Activated CD4-positive, alpha-beta T cell treated with anti-CD3 and anti-CD28 coated beads for 36 hours (primary cell): Measurements from ENCODE around the gene SGPP1. TPM values are rescaled to one million over a fixed set of nuclear protein-coding genes. Genes with fewer than 3 reads are reported as not detected.
A peak's percentile ranks its signal among the peaks of the same experiment; 100 is the strongest.
"Not testable (repeated sequence)": the region's sequence is repeated elsewhere in the genome, so short reads cannot be mapped to it uniquely, and the experiment has no call there.

Experiments used
- ATAC-seq: fragments of 200-7000 bp; cut with Tn5 transposase; one replicate; pipeline ENCODE4 v1.10.0; 2021; ENCODE audit warnings: mild to moderate bottlenecking, moderate library complexity
- CTCF ChIA-PET: fragments of 350-600 bp; sonication (Branson Sonifier 250); formaldehyde crosslinking; loops from one replicate; lab custom pipeline; 2021; ENCODE audit warnings: antibody characterized with exemption; lab: Charles Lee
- POLR2A ChIA-PET: fragments of 350-600 bp; sonication (Branson Sonifier 250); formaldehyde crosslinking; loops from one replicate; lab custom pipeline; 2021; ENCODE audit warnings: antibody characterized with exemption, inconsistent platforms; lab: Charles Lee
- DNase-seq: peaks from one replicate; pipeline ENCODE4 v3.0.0-alpha.2; 2020
- H3K27ac Mint-ChIP-seq: one replicate; pipeline ENCODE4 v1.8.0; 2021; ENCODE audit warnings: mixed read lengths
- H3K27me3 Mint-ChIP-seq: one replicate; pipeline ENCODE4 v1.8.0; 2021; ENCODE audit warnings: mixed read lengths
- H3K36me3 Mint-ChIP-seq: one replicate; pipeline ENCODE4 v1.8.0; 2021; ENCODE audit warnings: low read depth, mixed read lengths
- H3K4me1 Mint-ChIP-seq: one replicate; pipeline ENCODE4 v1.8.0; 2021; ENCODE audit warnings: mixed read lengths
- H3K4me3 Mint-ChIP-seq: one replicate; pipeline ENCODE4 v1.8.0; 2021; ENCODE audit warnings: mild to moderate bottlenecking, moderate library complexity, mixed read lengths
- H3K9me3 Mint-ChIP-seq: one replicate; pipeline ENCODE4 v1.8.0; 2021; ENCODE audit warnings: low read depth, mixed read lengths
- intact Hi-C, 2 experiments: fragments of 100-400 bp; cut with DNase I in 1 of 2; cut with micrococcal nuclease in 1 of 2; formaldehyde crosslinking; loops; one replicate each; pipeline versions ENCODE4 v1.14.2 to v1.15.1; 2022 to 2024; cut with DNase I, micrococcal nuclease
- total RNA-seq, 2 experiments: library from RNA; stranded (reverse); gene quantifications; one replicate each; pipeline ENCODE4 v1.2.3, GENCODE V29; 2021

The SGPP1 gene
- total RNA-seq, 2 experiments from 2014 or later = 8.6 to 10.4 TPM

- DNase-seq = no peak
- ATAC-seq = no peak
- POLR2A ChIA-PET = interaction anchor here (0.7 to 1.3 kb wide), 2 partner anchors 16 to 1934 kb away, joined by 3 read pairs; no protein-coding TSS in a partner anchor
- Mint-ChIP-seq H3K9me3 (no peaks in the 10 kb centered on the region), H3K4me3 (peak overlapping the region; percentile 99), H3K4me1 (peaks cover 30% of the 10 kb centered on the region), H3K27me3 (no peaks in the 10 kb centered on the region), H3K36me3 (peaks cover 6% of the 10 kb centered on the region), H3K27ac (peak overlapping the region; percentile 11)
- intact Hi-C loops = loop anchor here (5.0 to 10.0 kb wide), 3 partner anchors 131 to 779 kb away; partner anchors contain the start of genes MTHFD1 (in 1 of the 2), ZBTB1 (in 1 of the 2) and ZBTB25 (in 1 of the 2)
- CTCF ChIA-PET = interaction anchor here (0.6 to 1.9 kb wide), 5 partner anchors 14 to 337 kb away, joined by 3 to 10 read pairs (median 4); no protein-coding TSS in a partner anchor
These were observed 1.9 kb downstream of the SGPP1 start for GRCh38 chr14:63725786-63726460.

- DNase-seq (no peak), ATAC-seq (no peak)
- H3K9me3 Mint-ChIP-seq = peaks cover 2% of the 10 kb centered on the region
- no peaks in the 10 kb centered on the region for H3K27me3 Mint-ChIP-seq
- POLR2A ChIA-PET = no interaction called here
- no peak overlapping the region for H3K27ac Mint-ChIP-seq
- CTCF ChIA-PET = interaction anchor here (0.6 to 1.3 kb wide), 3 partner anchors 9 to 82 kb away, joined by 3 to 4 read pairs (median 3); no protein-coding TSS in a partner anchor
- no peak overlapping the region for H3K4me3 Mint-ChIP-seq
- peaks cover 33% of the 10 kb centered on the region for H3K36me3 Mint-ChIP-seq
- peaks cover 14% of the 10 kb centered on the region for H3K4me1 Mint-ChIP-seq
- intact Hi-C loops = no loop called here
These were observed 10.2 kb downstream of the SGPP1 start for GRCh38 chr14:63717702-63718101.

- CTCF ChIA-PET = no interaction called here
- Mint-ChIP-seq H3K4me3 (no peak overlapping the region), H3K36me3 (peaks cover 33% of the 10 kb centered on the region), H3K27ac (no peak overlapping the region), H3K4me1 (peaks cover 27% of the 10 kb centered on the region), H3K27me3 (no peaks in the 10 kb centered on the region), H3K9me3 (peaks cover 4% of the 10 kb centered on the region)
- DNase-seq (no peak), ATAC-seq (no peak)
- intact Hi-C loops = no loop called here
- POLR2A ChIA-PET = no interaction called here
These were observed 12.5 kb downstream of the SGPP1 start for GRCh38 chr14:63715360-63715759.

GRCh38 chr14:63713764-63714163 is 14.1 kb downstream of the SGPP1 start:
- no peak for ATAC-seq
- DNase-seq = no peak
- Mint-ChIP-seq H3K4me1 (peaks cover 34% of the 10 kb centered on the region), H3K27ac (no peak overlapping the region), H3K4me3 (no peak overlapping the region), H3K27me3 (no peaks in the 10 kb centered on the region), H3K9me3 (peaks cover 4% of the 10 kb centered on the region), H3K36me3 (peaks cover 28% of the 10 kb centered on the region)
- CTCF ChIA-PET = no interaction called here
- POLR2A ChIA-PET = no interaction called here
- intact Hi-C loops = loop anchor here in 1 of 2 experiments (2.0 kb wide), 1 partner anchor 61 kb away; no protein-coding TSS in a partner anchor

- Mint-ChIP-seq H3K27me3 (no peaks in the 10 kb centered on the region), H3K4me3 (no peak overlapping the region), H3K9me3 (peaks cover 4% of the 10 kb centered on the region), H3K4me1 (peaks cover 34% of the 10 kb centered on the region), H3K36me3 (peaks cover 25% of the 10 kb centered on the region), H3K27ac (peak overlapping the region; percentile 78)
- intact Hi-C loops = loop anchor here in 1 of 2 experiments (2.0 kb wide), 1 partner anchor 60 kb away; no protein-coding TSS in a partner anchor
- ATAC-seq = peak; percentile 82
- POLR2A ChIA-PET = no interaction called here
- CTCF ChIA-PET = interaction anchor here (0.6 to 1.8 kb wide), 2 partner anchors 12 to 14 kb away, joined by 3 to 10 read pairs; no protein-coding TSS in a partner anchor
- peak; percentile 16 for DNase-seq
These were observed 14.8 kb downstream of the SGPP1 start for GRCh38 chr14:63713058-63713457.

GRCh38 chr14:63712123-63712522 is 15.7 kb downstream of the SGPP1 start:
- Mint-ChIP-seq H3K4me3 (no peak overlapping the region), H3K4me1 (peaks cover 34% of the 10 kb centered on the region), H3K27me3 (no peaks in the 10 kb centered on the region), H3K27ac (peak overlapping the region; percentile 64), H3K36me3 (peaks cover 21% of the 10 kb centered on the region), H3K9me3 (peaks cover 2% of the 10 kb centered on the region)
- intact Hi-C loops = loop anchor here in 1 of 2 experiments (2.0 kb wide), 1 partner anchor 59 kb away; no protein-coding TSS in a partner anchor
- POLR2A ChIA-PET = interaction anchor here (1.7 kb wide), 1 partner anchor 70 kb away, joined by 5 read pairs; the partner anchor contains the start of gene WDR89
- ATAC-seq (peak; percentile 37), DNase-seq (no peak)
- CTCF ChIA-PET = interaction anchor here (0.6 to 2.0 kb wide), 4 partner anchors 9 to 70 kb away, joined by 3 to 10 read pairs (median 4); partner anchors contain the start of gene WDR89

GRCh38 chr14:63710497-63710896 is 17.4 kb downstream of the SGPP1 start:
- intact Hi-C loops = no loop called here
- ChIA-PET CTCF (interaction anchor here (0.6 to 2.0 kb wide), 6 partner anchors 12 to 94 kb away, joined by 3 to 5 read pairs (median 4); no protein-coding TSS in a partner anchor), POLR2A (interaction anchor here (0.6 to 1.7 kb wide), 3 partner anchors 15 to 178 kb away, joined by 3 to 7 read pairs (median 5); partner anchors contain the start of gene WDR89)
- Mint-ChIP-seq H3K4me3 (no peak overlapping the region), H3K36me3 (peaks cover 15% of the 10 kb centered on the region), H3K27me3 (no peaks in the 10 kb centered on the region), H3K27ac (no peak overlapping the region), H3K4me1 (peaks cover 40% of the 10 kb centered on the region), H3K9me3 (peaks cover 2% of the 10 kb centered on the region)
- ATAC-seq = no peak
- DNase-seq = no peak

- intact Hi-C loops = no loop called here
- peaks cover 2% of the 10 kb centered on the region for H3K9me3 Mint-ChIP-seq
- ChIA-PET POLR2A (no interaction called here), CTCF (interaction anchor here (1.5 to 1.6 kb wide), 2 partner anchors 24 to 61 kb away, joined by 3 to 4 read pairs; no protein-coding TSS in a partner anchor)
- no peak overlapping the region for H3K4me3 Mint-ChIP-seq
- no peak overlapping the region for H3K27ac Mint-ChIP-seq
- H3K36me3 Mint-ChIP-seq = peaks cover 14% of the 10 kb centered on the region
- ATAC-seq (no peak), DNase-seq (no peak)
- peaks cover 46% of the 10 kb centered on the region for H3K4me1 Mint-ChIP-seq
- no peaks in the 10 kb centered on the region for H3K27me3 Mint-ChIP-seq
These were observed 18.3 kb downstream of the SGPP1 start for GRCh38 chr14:63709589-63709988.

GRCh38 chr14:63707216-63707615 is 20.6 kb downstream of the SGPP1 start:
- ChIA-PET POLR2A (no interaction called here), CTCF (no interaction called here)
- ATAC-seq (no peak), DNase-seq (no peak)
- Mint-ChIP-seq H3K36me3 (peaks cover 5% of the 10 kb centered on the region), H3K27me3 (no peaks in the 10 kb centered on the region), H3K4me1 (peaks cover 32% of the 10 kb centered on the region), H3K9me3 (peaks cover 1% of the 10 kb centered on the region), H3K4me3 (no peak overlapping the region), H3K27ac (no peak overlapping the region)
- intact Hi-C loops = no loop called here

- Mint-ChIP-seq H3K27ac (no peak overlapping the region), H3K4me3 (no peak overlapping the region), H3K27me3 (no peaks in the 10 kb centered on the region), H3K4me1 (peaks cover 32% of the 10 kb centered on the region), H3K9me3 (no peaks in the 10 kb centered on the region), H3K36me3 (peaks cover 5% of the 10 kb centered on the region)
- intact Hi-C loops = no loop called here
- POLR2A ChIA-PET = no interaction called here
- DNase-seq = no peak
- no peak for ATAC-seq
- CTCF ChIA-PET = no interaction called here
These were observed 22.2 kb downstream of the SGPP1 start for GRCh38 chr14:63705561-63706070.

- intact Hi-C loops, H3K9me3 Mint-ChIP-seq, H3K27me3 Mint-ChIP-seq, DNase-seq, ATAC-seq, H3K36me3 Mint-ChIP-seq, CTCF ChIA-PET, H3K27ac Mint-ChIP-seq, H3K4me3 Mint-ChIP-seq: not testable (repeated sequence)
- H3K4me1 Mint-ChIP-seq = peaks cover 35% of the 10 kb centered on the region
- POLR2A ChIA-PET = interaction anchor here (0.6 kb wide), 1 partner anchor 334 kb away, joined by 3 read pairs; no protein-coding TSS in a partner anchor
These were observed 25.3 kb downstream of the SGPP1 start for GRCh38 chr14:63702530-63702929.
